ENCODE results near the gene TMEM176A.
"Not testable (repeated sequence)": the region's sequence is repeated elsewhere in the genome, so short reads cannot be mapped to it uniquely, and the experiment has no call there.

The TMEM176A gene

GRCh38 chr7:150807616-150808438 is 7.3 kb downstream of the TMEM176A start:
- FAIRE-seq; DNase-seq (ENCODE audit: insufficient read length, low spot score): not testable (repeated sequence)

GRCh38 chr7:150814328-150815001 is 13.9 kb downstream of the TMEM176A start:
- no peak for FAIRE-seq
- no peak for DNase-seq (ENCODE audit: insufficient read length, low spot score)

GRCh38 chr7:150818971-150819370 is 18.4 kb downstream of the TMEM176A start:
- FAIRE-seq (no peak), DNase-seq (ENCODE audit: insufficient read length, low spot score) (no peak)

GRCh38 chr7:150820148-150820547 is 19.6 kb downstream of the TMEM176A start:
- no peak for FAIRE-seq
- DNase-seq (ENCODE audit: insufficient read length, low spot score), result no peak

- no peak for DNase-seq (ENCODE audit: insufficient read length, low spot score)
- no peak for FAIRE-seq
Measured at GRCh38 chr7:150820578-150821198, 20.1 kb downstream of the TMEM176A start.

- FAIRE-seq, result no peak
- DNase-seq (ENCODE audit: insufficient read length, low spot score), result no peak
Measured at GRCh38 chr7:150823043-150823442, 22.5 kb downstream of the TMEM176A start.

- FAIRE-seq (no peak), DNase-seq (ENCODE audit: insufficient read length, low spot score) (no peak)
Measured at GRCh38 chr7:150823484-150824126, 23.0 kb downstream of the TMEM176A start.

GRCh38 chr7:150824379-150825177 is 24.0 kb downstream of the TMEM176A start:
- FAIRE-seq (no peak), DNase-seq (ENCODE audit: insufficient read length, low spot score) (no peak)

GRCh38 chr7:150826061-150826849 is 25.7 kb downstream of the TMEM176A start:
- no peak for DNase-seq (ENCODE audit: insufficient read length, low spot score)
- FAIRE-seq, result no peak

GRCh38 chr7:150828384-150828783 is 27.8 kb downstream of the TMEM176A start:
- DNase-seq (ENCODE audit: insufficient read length, low spot score) (no peak), FAIRE-seq (no peak)

- no peak for FAIRE-seq
- no peak for DNase-seq (ENCODE audit: insufficient read length, low spot score)
Measured at GRCh38 chr7:150829426-150829825, 28.9 kb downstream of the TMEM176A start.

GRCh38 chr7:150830937-150831336 is 30.4 kb downstream of the TMEM176A start:
- no peak for DNase-seq (ENCODE audit: insufficient read length, low spot score)
- FAIRE-seq, result no peak

GRCh38 chr7:150831851-150832250 is 31.3 kb downstream of the TMEM176A start:
- DNase-seq (ENCODE audit: insufficient read length, low spot score) (no peak), FAIRE-seq (no peak)

GRCh38 chr7:150835019-150835418 is 34.5 kb downstream of the TMEM176A start:
- FAIRE-seq (no peak), DNase-seq (ENCODE audit: insufficient read length, low spot score) (no peak)

- DNase-seq (ENCODE audit: insufficient read length, low spot score) (no peak), FAIRE-seq (no peak)
Measured at GRCh38 chr7:150835702-150836280, 35.2 kb downstream of the TMEM176A start.

GRCh38 chr7:150838965-150839650 is 38.5 kb downstream of the TMEM176A start:
- FAIRE-seq, result no peak
- no peak for DNase-seq (ENCODE audit: insufficient read length, low spot score)

- FAIRE-seq (no peak), DNase-seq (ENCODE audit: insufficient read length, low spot score) (no peak)
Measured at GRCh38 chr7:150842018-150842417, 41.4 kb downstream of the TMEM176A start.

GRCh38 chr7:150842716-150843115 is 42.1 kb downstream of the TMEM176A start:
- FAIRE-seq, result no peak
- no peak for DNase-seq (ENCODE audit: insufficient read length, low spot score)

GRCh38 chr7:150845421-150845861 is 44.9 kb downstream of the TMEM176A start:
- DNase-seq (ENCODE audit: insufficient read length, low spot score) (no peak), FAIRE-seq (no peak)
